ENCODE data around the gene ZNF597. TPM values are rescaled to one million over a fixed set of nuclear protein-coding genes. Genes with fewer than 3 reads are reported as not detected.
A peak's percentile ranks its signal among the peaks of the same experiment; 100 is the strongest.

ZNF597 gene
- total and polyA plus RNA-seq, 10 donors: 0.78 to 4.6 (median 3.2) TPM

DNA sequence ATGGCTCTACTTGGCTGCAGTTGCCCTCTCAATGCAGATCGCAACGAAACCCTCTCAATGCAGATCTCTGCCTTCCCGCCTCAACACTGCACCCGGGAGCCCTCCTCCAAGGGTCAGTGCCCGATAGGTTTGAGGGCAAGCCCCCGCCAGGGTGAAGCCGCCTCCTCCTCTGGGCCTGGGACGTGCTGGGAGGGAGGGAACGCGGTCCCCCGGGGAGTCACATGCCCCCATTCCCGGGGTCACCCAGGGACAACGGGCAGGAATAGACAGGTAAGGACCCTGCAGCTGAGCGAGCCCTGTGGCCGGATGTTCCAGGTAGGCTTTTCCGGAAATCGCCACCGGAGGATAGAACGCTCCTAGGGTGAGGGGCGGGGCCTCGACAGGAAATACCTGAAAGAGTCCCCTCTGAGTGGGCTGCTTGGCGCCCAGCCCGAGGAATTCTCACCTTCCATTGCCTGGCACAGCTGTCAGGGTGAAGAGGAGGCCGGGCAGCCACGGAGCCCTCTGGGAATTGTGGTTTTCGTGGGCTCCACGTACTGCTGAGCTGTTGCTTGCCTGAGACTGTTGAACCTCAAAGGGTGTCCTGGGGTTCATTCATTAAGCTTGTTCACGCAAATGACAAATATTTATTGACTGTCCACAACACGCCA is 29.4 kb downstream of the ZNF597 start:
- H3K4me3 ChIP-seq: no peak overlapping the region
- TF ChIP-seq, protein P1, sequence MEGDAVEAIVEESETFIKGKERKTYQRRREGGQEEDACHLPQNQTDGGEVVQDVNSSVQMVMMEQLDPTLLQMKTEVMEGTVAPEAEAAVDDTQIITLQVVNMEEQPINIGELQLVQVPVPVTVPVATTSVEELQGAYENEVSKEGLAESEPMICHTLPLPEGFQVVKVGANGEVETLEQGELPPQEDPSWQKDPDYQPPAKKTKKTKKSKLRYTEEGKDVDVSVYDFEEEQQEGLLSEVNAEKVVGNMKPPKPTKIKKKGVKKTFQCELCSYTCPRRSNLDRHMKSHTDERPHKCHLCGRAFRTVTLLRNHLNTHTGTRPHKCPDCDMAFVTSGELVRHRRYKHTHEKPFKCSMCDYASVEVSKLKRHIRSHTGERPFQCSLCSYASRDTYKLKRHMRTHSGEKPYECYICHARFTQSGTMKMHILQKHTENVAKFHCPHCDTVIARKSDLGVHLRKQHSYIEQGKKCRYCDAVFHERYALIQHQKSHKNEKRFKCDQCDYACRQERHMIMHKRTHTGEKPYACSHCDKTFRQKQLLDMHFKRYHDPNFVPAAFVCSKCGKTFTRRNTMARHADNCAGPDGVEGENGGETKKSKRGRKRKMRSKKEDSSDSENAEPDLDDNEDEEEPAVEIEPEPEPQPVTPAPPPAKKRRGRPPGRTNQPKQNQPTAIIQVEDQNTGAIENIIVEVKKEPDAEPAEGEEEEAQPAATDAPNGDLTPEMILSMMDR (IDR thresholded peaks at IDR 0.05 in 8 of 11, conservative IDR thresholded peaks at IDR 0.05 in 3 of 11): no peak
- TF ChIP-seq POLR2A (IDR thresholded peaks at IDR 0.05) (no peak), POLR2AphosphoS5 (IDR thresholded peaks at IDR 0.05) (no peak)
- intact Hi-C loops (cut with DNase I; ENCODE audit: low total_unique reads): no loop called here
- H3K36me3 ChIP-seq: peaks cover 0 to 29% (median 11%) of the 10 kb centered on the region in 6 donors
- 38 to 59% (median 45%) methylated on average over 19 to 29 of the region's 29 CpGs for WGBS, 5 donors
- peaks cover 6 to 100% (median 96%) of the 10 kb centered on the region in 8 donors for H3K9me3 ChIP-seq
- DNase-seq: no peak
- no peak overlapping the region for H3K27ac ChIP-seq
- H3K4me1 ChIP-seq: no peaks in the 10 kb centered on the region
- no peaks in the 10 kb centered on the region for H3K27me3 ChIP-seq (replicated peaks in 1 of 7)

DNA sequence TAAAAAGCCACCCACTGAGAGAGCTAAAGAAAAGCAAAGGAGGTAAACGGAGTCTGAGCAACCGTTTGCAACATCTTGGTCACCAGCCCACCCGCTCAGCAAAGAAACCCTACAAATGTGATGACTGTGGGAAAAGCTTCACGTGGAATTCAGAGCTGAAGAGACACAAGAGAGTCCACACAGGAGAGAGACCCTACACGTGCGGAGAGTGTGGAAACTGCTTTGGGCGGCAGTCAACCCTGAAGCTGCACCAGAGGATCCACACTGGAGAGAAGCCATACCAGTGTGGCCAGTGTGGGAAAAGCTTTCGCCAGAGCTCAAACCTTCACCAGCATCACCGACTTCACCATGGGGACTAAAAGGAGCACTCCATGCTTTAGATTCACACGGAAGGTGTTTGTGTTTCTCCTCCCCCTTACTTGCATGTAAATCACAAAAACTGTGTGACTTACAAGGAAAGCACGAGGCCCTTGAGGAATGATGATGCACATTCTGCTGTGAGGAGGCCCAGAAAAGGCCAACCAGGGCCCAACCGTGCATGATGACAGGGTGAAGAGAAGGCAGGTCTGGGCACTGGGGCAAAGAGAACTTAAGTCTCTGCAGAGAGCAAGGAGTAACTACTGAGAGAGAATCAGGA is 34.6 kb downstream of the ZNF597 start:
- no peaks in the 10 kb centered on the region for H3K27me3 ChIP-seq (replicated peaks in 1 of 7)
- TF ChIP-seq, protein P1 (IDR thresholded peaks at IDR 0.05 in 8 of 11, conservative IDR thresholded peaks at IDR 0.05 in 3 of 11): no peak
- TF ChIP-seq POLR2AphosphoS5 (IDR thresholded peaks at IDR 0.05): no peak
- peaks cover 0 to 7% (median 4%) of the 10 kb centered on the region in 6 donors for H3K4me1 ChIP-seq
- WGBS, 5 donors: 93 to 99% (median 96%) methylated on average over 12 of the region's 12 CpGs
- no peak overlapping the region for H3K27ac ChIP-seq
- H3K36me3 ChIP-seq: peaks cover 7 to 81% (median 60%) of the 10 kb centered on the region in 6 donors
- no peak for DNase-seq
- H3K9me3 ChIP-seq: peaks cover 22 to 100% (median 96%) of the 10 kb centered on the region in 8 donors
- intact Hi-C loops (cut with DNase I; ENCODE audit: low total_unique reads): no loop called here
- peak overlapping the region in 1 of 8 donors; percentile 42 for H3K4me3 ChIP-seq

DNA sequence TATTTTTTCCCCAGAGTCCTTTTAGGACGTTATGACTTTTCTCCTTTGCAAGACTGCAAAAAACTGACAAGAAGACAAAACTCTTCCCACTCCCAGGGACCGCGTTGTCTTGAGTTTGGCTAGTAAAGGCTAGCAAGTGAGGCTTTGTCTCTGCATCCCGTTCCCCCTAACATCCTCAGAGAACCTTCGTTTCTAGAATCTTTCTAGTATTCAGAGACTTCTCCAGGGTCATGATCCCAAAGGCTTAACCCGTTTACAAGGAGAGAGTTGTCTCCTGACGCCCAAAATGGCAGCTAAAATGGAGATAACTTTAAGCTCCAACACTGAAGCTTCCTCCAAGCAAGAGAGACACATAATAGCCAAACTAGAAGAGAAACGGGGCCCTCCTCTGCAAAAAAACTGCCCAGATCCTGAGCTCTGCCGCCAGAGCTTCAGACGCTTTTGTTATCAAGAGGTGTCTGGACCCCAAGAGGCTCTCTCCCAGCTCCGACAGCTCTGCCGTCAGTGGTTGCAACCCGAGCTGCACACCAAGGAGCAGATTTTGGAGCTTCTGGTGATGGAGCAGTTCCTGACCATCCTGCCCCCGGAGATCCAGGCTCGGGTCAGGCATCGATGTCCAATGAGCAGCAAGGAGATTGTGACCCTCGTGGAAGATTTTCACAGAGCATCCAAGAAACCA is 41.4 kb downstream of the ZNF597 start:
- intact Hi-C loops (cut with DNase I; ENCODE audit: low total_unique reads): no loop called here
- Histone ChIP-seq H3K4me1 (peaks cover 9 to 59% (median 38%) of the 10 kb centered on the region in 6 donors), H3K36me3 (peaks cover 0 to 57% (median 37%) of the 10 kb centered on the region in 6 donors), H3K27me3 (replicated peaks in 1 of 7) (no peaks in the 10 kb centered on the region), H3K4me3 (peak overlapping the region; percentile 59 to 95 (median 80)), H3K9me3 (peaks cover 4 to 62% (median 46%) of the 10 kb centered on the region in 8 donors), H3K27ac (peak overlapping the region; percentile 75 to 94 (median 91))
- TF ChIP-seq, protein P1 (IDR thresholded peaks at IDR 0.05 in 8 of 11, conservative IDR thresholded peaks at IDR 0.05 in 3 of 11): no peak
- TF ChIP-seq POLR2AphosphoS5 (IDR thresholded peaks at IDR 0.05): no peak
- no peak for TF ChIP-seq POLR2A (IDR thresholded peaks at IDR 0.05)
- whole genome bisulfite sequencing, 5 donors: 39 to 58% (median 48%) methylated on average over 17 of the region's 17 CpGs
- peak; percentile 73 for DNase-seq
